GM19023 (cell line): ENCODE data around the gene SUSD6.

Experiments
- ATAC-seq: cut with Tn5 transposase; IDR thresholded peaks from one replicate; pipeline ENCODE4 v1.9.1; 2021; ENCODE audit warnings: mild to moderate bottlenecking, moderate library complexity; ENCODE audit not compliant: unreplicated experiment

SUSD6 gene

DNA sequence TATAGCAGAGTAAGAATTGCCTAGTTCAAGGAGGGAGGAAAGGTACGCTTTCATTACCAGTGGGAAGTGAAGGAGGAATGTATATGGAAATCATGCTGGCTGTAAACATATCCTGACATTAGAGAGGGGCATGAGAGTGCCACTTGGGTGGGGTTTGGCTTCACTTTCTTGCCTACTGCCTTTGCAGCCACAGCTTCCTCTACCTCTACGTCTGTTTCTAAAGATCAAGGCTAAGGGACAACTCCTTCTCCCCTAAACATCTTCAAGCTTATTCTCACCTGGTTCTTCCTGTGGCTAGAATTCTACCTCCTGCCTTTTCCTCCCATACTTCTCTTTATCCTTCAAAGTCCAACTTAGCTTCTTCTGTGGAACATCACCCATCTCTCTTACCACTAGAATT lies 58.0 kb downstream of the SUSD6 start:
- no peak for ATAC-seq

DNA sequence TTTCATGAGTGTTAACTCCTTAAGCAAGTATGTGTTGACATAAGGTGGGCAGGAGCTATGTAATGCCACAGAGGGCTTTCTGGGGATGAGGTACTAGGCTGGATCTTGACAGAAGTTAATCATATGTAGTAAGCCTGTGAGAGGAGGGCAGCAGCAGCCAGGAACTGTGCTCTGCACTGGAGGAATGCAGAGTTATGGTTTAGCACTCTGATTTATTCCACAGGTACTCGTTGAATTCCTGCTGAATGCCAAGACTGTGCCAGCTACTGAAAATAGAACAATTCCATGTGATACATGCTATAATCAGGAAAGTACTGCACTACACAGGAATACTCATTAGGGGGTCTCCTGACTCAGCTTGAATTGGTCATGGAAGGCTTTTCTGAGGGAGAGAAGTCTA lies 58.7 kb downstream of the SUSD6 start:
- ATAC-seq = no peak

DNA sequence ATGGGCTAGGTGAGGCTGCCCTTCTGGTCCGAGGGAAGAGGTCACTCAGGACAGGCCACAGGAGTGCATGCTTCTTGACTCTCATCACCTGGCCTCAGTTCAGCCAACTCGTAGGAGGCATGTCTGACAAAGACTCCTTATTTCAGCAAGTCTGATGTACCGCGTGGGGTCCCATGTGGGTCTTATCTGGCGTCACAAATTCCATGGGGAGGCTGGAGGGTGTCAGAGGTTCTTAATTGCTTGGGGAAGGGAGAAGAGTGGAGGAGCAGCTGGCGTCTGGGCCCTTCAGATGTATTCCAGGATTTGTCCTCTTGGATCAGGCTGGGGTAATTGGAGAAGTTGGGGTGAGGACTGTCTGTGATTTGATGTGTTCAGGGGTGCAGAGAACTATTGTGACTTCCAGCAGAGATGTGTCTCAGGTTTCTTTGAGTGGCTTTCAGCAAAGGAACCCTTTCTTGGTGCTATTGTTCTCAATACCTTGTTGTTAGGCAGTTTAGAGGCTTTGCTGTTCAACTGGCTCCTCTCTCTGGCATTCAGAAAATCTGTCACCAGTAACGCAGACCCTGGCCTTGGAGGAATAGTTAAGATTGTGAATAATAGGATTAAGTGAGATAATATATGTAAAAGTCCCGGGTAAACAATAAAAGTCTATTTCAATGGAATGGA lies 60.1 kb downstream of the SUSD6 start:
- no peak for ATAC-seq

DNA sequence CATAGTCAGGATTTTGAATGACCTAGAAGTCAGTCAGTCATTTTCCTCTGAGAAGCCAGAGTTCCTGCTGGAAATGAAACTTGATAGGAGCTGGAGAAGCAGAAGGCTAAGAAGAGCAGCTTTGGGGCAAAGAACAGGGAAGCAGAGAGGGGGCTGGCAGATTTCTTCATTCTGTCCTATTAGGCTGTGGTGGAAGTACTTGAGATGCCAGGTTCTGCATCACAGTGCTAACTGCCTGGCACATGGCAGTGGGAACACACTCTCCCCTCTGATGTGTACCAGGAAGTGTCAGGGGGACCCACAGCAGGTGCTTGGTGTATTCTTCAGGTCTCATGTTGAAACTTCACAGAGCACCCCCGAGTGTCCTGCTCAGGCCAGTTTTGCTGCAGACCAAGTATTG lies 61.0 kb downstream of the SUSD6 start:
- ATAC-seq = no peak

GRCh38 chr14:69673104-69673503 lies 61.7 kb downstream of the SUSD6 start:
- ATAC-seq = no peak

DNA sequence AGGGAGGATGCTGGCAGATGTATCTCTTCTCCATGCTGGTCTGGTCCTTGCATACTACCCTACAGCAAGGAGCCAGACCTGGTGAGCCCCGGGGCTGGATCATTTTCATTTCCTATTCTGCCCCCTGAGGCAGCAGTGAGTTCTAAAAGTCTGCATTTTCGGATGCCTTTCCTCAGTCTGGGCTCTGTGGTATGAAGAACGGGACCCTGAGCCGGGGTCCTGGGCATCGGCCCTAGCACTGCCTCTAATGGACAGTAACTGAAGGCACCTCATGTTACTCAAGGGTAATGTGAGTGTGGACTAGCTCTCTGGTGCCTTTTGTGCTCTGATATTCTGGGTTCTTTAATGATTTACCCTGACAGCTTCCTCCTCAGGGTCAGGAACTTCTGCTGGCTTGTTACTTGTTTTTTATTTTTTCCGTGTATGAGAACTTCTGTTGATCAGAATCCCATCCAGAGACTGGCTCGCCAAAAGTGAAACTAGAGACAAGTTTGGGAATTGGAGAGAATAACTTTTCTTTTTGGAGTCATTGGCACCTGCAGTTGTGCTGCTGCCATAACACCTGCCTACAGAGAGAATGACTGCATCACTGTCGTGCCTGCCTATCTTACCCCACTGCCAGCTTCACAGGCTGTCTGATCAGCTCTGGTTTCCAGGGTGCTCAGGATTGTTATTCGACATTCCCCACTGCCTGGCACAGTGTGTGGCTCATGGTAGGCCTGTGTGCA lies 62.3 kb downstream of the SUSD6 start:
- no peak for ATAC-seq

- no peak for ATAC-seq
These were observed 63.3 kb downstream of the SUSD6 start for GRCh38 chr14:69674546-69675244.

GRCh38 chr14:69675245-69675583 lies 63.8 kb downstream of the SUSD6 start:
- no peak for ATAC-seq

DNA sequence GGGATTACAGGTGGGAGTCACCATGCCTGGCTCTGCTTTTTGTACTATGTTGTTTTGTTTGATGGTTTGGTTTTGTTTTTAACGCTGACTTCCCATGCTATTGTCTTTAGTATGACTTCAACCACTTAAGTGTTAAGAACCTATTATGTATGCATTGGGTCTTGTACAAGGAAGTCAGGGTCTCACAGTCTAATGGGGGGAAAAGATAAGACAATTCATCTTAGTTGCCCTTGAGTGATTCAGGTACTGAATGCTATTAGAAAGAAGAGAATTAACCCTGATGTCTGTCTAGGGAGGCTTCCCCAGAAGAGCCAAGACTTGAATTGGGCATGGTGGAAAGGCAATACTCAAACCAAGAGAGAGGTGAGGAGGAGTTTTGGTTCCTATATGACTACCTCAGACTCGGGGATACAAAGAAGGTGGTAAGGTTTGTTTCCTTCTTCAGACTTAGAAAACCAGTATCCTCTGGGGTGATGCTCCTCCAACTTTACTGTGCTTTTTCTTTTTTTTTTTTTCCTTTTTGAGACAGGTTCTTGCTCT lies 64.6 kb downstream of the SUSD6 start:
- ATAC-seq = peak; percentile 62

GRCh38 chr14:69676723-69677122 lies 65.3 kb downstream of the SUSD6 start:
- no peak for ATAC-seq

GRCh38 chr14:69680297-69680696 lies 68.9 kb downstream of the SUSD6 start:
- no peak for ATAC-seq

DNA sequence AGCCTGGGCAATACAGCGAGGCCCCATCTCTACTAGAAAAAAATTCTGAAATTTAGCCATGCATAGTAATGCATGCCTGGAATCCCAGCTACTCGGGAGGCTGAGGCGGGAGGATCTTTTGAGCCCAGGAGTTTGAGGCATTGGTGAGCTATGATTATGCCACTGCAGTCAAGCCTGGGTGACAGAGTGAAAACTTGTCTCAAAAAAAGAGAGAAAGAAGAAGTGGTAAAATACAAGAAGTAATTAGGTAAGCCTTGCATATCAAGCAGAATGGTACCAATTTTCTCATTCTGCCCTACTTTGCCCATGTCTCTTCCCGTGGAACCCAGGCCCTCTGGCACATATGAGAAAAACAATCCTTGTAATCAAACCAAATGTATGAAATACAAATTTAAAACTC lies 70.7 kb downstream of the SUSD6 start:
- ATAC-seq = no peak

DNA sequence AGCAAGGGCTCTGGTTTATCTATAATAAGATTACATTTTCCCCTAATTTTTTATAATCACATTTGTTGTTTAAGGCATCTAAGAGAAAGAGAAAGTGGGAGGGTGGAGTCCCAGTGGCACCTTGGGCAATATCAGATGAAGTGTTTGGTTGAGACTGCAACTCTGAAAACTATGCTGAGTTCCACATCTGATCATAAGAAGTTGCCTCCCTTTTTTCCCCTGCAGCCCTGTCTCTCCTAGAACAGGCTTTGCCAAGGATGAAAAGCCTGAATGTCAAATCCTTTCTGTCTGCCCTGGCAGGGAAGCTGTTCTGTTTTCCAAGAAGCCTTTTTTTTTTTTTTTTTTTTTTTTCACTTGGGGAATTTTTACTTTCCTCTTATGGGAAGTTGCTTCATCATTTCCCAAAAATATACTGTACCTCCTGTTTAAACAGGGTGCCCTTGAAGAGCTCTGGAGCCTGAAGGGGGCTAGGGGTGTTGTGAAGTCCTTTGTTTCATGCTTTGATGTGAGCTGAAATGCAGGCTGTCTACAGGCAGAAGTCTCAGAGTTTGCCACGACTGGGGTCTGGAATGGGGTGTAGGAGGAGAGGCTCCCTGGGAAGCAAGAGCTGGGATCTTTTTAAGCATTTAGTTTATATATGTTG lies 71.3 kb downstream of the SUSD6 start:
- no peak for ATAC-seq

- ATAC-seq = no peak
These were observed 72.6 kb downstream of the SUSD6 start for GRCh38 chr14:69683971-69684370.

- ATAC-seq = no peak
These were observed 73.2 kb downstream of the SUSD6 start for GRCh38 chr14:69684461-69685217.

DNA sequence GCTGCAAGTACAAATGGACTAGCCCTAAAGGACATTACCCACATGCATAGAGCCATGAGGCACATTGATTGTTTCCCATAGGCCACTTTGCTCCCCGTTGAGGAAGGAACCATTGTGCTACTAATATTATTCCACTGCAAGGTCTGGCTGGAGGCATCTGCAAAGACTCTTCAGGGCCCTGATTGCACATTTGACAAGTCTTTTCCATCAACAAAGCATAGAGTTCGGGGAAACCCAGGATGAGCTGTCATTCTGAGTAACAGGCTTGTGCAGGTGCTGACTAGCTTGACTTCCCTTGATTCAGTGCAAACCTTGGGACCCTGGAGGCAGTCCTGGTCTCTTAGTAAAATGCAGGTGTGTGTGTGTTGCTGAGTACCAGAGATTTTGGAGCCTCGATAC lies 73.8 kb downstream of the SUSD6 start:
- no peak for ATAC-seq

GRCh38 chr14:69685716-69686115 lies 74.3 kb downstream of the SUSD6 start:
- no peak for ATAC-seq

- no peak for ATAC-seq
These were observed 76.4 kb downstream of the SUSD6 start for GRCh38 chr14:69687606-69688298.

GRCh38 chr14:69688299-69688649 lies 76.9 kb downstream of the SUSD6 start:
- no peak for ATAC-seq

GRCh38 chr14:69690042-69690441 lies 78.6 kb downstream of the SUSD6 start:
- ATAC-seq = no peak
